Measurements from ENCODE around the gene HPN.
"Not testable (repeated sequence)": the region's sequence is repeated elsewhere in the genome, so short reads cannot be mapped to it uniquely, and the experiment has no call there.

Gene HPN

GRCh38 chr19:35088131-35088913 is 46.8 kb downstream of the HPN start:
- DNase-seq: no peak

DNA sequence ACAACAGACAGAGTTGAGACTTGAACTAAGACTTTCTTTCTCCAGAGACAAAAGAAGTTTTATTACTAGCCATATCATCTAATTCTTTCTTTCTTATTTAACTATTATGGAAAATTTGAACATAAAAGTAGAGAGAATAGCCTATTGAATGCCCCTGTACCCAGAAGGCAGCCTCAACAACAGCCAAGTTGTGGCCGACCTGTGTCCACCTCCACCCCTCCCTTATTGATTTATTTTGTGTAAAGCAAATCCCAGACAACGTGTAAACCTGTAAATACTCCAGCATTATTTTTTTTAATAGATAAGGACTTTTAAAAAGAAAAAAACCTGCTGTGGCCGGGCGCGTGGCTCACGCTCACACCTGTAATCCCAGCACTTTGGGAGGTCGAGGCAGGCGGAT is 48.0 kb downstream of the HPN start:
- no peak for DNase-seq

GRCh38 chr19:35090160-35090505 is 48.6 kb downstream of the HPN start:
- no peak for DNase-seq

DNA sequence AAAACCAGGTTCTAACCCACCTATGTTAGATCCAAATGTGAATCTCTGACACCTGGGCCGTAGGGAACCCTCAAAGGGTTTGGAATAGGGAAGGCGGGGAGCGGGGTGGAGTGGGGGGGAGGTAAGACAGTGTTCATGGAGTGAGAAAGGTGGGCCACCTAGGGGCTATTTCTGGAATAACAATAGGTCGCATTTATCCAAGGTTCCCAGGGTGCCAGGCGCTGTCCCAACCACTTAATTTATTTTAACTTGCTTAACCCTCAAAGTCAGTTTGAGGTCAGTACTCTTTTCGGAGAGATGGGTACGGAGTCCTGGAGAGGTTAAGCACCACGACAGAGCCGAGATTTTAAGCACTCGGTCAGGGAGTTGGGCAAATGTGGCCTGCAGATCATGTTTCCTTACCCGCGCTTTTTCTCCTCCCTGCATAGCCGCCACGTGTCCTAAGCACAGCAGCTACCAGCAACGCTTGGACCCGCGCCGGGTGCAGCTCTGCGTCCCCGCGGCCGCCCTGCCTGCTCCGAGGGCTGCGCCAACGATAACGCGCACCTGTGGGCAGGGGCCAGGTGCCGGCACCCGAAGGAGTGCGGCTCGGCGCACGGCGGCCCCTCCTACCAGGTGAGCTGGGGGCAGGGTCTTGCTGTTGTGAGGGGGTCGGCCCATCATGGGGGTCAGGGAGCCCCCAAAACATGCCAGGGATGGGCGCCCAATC is 49.1 kb downstream of the HPN start:
- peak; percentile 22 for DNase-seq

DNA sequence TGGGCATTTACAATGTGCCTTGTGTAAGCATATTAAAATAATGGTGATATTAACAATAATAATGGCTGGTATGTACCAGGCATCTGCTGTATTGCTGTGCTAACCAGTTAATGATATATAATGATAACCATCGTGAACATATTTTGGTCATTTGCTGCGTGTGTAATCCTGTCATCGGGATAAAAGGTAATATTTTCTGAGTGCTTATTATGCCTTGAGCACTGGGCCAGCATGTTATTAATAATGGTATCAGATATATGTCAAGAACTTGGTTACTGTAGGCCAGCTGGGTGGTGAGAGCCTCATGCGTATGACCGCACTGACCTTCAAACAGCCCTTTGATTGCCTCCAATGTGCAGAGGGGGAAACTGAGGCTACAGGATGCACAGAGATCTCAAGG is 51.9 kb downstream of the HPN start:
- no peak for DNase-seq

- no peak for DNase-seq
Measured at GRCh38 chr19:35093941-35094647, 52.6 kb downstream of the HPN start.

DNA sequence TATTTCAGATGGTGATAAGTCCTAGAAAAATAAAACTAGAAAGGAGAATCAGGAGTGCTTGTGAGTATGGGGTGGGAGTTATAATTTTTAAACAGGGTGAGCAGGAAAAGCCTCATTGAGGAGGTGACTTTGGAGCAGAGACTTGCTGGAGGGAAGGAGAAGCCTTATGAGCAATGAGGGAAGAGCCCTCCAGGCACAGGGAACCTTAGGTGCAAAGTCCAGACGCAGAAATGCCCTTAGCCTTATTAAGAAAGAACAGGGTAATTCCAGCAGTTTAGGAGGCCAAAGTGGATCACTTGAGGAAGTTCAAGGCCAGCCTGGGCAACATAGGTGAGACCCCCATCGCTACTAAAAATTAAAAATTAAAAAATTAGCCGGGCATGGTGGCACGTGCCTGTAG is 53.1 kb downstream of the HPN start:
- DNase-seq: no peak

DNA sequence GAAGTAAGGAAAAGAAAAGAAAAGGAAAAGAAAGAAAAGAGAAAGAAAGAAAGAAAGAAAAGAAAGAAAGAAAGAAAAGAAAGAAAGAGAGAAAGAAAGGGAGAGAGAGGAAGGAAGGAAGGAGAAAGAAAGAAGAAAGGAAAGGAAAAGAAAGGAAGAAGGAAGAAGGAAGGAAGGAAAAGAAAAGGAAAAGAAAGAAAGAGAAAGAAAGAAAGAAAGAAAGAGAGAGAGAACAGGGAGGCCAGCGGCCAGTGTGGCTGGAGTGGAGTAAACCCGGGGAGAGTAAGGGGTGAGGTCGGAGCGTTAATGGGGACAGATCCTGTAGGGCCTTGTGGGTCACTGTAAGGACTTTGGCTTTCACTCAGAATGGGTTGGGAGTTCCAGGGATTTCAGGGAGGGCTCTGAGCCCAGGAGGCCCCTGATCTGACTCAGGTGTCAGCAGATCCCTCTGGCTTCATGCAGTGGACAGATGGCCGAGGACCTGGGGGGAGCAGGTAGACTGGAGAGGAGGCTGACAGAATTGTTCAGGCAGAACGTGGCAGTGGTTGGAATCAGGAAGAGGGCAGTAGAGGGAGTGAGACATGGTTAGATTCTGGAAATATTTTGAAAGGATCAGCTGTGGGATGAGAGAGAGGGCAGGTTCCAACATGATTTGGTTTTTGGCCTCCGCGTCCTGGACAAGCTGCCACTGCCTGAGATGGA is 54.3 kb downstream of the HPN start:
- no peak for DNase-seq

DNA sequence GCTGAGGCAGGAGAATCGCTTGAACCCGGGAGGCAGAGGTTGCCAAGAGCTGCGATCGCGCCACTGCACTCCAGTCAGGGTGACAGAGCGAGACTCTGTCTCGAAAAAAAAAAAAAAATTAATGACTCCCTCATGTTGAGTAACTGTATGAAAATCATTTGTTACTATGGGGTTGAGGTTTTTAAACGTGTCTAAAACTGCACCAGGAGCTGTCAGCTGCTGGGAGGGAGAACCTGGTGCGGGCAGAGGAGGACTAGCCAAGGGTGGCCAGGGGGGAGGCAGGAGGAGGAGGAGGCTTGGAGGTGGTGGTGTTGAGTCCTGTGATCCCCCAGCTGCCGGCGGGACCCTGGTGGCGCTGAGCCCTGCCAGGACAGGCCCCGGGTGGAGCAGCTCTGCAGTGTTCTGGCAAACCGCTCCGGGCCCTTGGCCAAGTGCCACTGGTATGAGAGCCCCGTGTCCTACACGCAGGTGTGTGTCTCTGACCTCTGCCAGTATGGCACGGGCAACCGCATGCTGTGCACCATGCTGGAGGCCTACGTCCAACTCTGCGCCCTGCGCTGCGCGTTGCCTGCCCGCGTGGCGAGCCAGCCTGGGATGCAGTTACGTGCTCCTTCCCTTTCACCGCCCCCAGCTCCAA is 57.0 kb downstream of the HPN start:
- DNase-seq: no peak

GRCh38 chr19:35099155-35099896 is 57.8 kb downstream of the HPN start:
- no peak for DNase-seq

GRCh38 chr19:35099897-35100275 is 58.4 kb downstream of the HPN start:
- DNase-seq: no peak

- no peak for DNase-seq
Measured at GRCh38 chr19:35100588-35101533, 59.3 kb downstream of the HPN start.

- not testable (repeated sequence) for DNase-seq
Measured at GRCh38 chr19:35101949-35102348, 60.4 kb downstream of the HPN start.

- DNase-seq: not testable (repeated sequence)
Measured at GRCh38 chr19:35103614-35104013, 62.1 kb downstream of the HPN start.

DNA sequence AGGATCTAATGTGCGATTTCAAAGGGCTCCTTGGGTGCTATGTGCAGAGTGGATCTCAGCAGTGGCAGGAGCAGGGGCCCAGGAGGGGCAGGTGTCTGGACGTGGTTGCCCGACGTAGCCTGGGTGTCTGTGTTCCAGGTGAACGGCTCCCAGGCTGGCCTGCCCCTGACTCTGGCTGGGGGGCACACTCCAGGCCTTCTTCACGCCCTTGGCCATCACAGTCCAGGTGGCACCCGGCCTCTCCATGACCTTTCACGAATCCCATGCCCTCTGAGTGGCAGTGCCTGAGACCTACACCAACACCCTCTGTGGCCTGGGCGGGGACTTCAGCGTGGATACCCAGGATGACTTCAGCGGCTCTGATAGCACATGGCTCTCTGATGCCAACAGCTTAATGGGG is 62.8 kb downstream of the HPN start:
- no peak for DNase-seq

GRCh38 chr19:35105047-35105410 is 63.5 kb downstream of the HPN start:
- DNase-seq: no peak

DNA sequence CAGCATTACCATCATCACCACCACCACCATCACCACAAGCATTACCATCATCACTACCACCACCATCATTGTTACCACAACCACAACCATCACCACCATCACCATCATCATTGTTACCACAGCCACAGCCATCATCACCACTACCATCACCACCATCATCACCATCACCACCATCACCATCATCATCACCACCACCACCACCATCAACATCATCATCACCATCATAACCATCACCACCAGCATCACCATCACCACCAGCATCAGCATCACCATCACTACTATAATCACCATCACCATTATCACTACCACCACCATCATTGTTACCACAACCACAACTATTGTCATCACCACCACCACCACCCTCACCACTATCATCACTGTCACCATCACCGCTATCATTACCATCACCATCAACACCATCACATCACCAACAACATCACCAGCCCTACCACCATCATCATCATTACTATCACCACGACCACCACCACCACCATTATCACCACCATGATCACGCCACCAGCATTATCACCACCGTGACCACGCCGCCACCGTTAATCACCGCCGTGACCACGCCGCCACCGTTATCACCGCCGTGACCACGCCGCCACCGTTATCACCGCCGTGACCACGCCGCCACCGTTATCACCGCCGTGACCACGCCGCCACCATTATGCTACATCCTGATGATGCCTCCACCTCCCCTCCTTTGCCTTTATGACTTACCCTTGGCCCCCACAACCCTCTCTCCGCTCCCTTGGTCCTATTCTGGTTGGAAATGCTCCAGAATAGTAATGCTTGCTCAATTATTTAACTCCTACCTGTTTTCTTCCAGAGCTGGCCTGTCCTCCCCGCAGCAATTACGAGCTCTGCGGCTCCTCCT is 64.1 kb downstream of the HPN start:
- DNase-seq: no peak

GRCh38 chr19:35106291-35106583 is 64.7 kb downstream of the HPN start:
- DNase-seq: no peak

DNA sequence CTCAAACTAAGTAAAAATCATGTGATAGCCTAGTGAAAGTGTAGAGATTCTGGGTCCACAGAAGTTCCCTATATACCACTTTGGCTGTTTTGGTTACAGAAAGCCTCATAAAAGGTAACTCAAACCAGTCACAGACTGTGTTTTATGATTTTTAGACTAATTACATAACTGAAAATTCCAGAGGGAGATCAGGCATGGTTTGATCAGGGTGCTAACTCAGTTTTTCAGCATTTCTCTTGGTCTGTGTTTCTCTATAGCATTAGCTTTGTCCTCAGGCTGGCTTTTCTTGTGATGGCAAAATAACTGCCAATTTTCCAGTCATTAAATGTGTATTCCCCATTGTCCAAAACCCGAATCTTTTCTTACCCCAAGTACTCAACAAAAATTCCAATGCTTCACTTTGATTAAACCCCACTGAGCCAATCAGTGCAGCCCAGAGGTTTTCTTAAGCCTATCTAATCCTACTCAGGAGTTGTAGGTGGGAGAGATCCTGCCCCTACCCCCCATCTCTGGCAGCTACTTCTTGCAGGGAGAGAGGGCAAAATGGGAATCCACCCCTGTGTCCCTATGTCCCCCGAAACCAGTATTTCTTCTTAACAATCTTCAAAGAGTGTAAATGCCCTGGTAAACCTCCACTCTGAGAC is 65.5 kb downstream of the HPN start:
- DNase-seq: no peak

DNA sequence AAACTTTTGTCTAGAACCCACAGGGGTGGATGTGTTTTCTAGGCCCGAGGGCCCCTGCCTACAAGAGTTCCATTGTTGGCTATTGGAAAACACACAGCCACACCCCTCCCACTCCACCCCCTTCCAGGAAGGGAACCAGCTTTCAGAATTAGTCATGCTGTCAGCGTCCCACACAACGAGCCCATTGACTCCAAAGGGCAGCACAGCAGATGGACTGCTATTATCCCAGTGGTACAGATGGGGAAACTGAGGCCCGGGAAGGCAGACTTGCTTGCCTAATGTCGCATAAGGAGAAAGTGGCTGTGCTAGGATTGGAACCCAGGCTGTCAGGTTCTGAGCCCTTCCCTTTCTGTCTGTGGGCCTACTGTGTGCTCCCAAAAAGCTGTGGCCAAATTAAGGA is 66.0 kb downstream of the HPN start:
- DNase-seq: peak; percentile 18
